ENCODE data around the gene PRRC1.

PRRC1 gene

DNA sequence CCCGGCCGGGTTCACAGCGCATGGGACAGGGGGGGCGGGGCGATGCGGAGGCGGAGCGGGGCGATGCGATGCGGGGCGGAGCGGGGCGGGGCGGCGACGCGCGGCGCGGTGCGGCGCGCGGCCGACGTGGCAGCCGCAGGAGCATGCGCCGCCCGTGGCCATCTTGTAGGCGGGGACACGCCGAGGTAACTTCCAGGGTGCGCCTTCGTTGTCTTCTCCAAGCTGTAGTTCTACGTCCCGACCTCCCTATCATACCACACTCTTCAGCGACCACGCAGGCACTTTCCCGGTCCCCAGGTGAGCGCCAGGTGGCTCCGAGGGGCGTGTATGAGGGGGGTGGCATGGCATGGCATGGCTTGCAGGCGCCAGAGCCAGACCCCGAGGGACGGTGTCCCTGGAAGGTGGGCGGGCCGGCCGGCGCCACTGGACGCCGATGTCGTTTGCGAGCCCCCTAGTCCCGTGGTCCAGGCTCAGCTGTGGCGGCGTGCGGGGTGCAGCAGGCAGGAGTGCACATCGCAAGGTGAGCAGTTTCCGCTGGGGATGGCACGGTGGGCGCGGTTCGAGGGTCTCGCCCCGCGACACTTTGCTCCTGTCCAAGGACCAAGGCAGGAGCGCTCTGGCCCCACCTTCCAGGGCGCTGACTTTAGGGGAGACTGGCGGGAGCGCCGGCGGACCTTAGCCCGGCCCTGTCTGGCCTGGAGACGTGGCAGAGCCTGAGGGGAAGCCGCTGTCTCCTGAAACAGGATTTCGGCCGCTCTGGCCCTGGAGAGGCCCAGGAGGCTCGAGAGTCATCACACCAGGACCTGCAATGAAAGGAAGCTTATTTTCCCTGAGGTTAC is at the start of gene PRRC1:
Gene PRRC1, plus strand, starts transcription at position 161 of the 839 bp plus-strand sequence. CDS start 5,840 bp downstream, outside the sequence.
- peak; percentile 77 for DNase-seq (ENCODE audit: insufficient read length, low spot score)
- peak; percentile 90 for FAIRE-seq

DNA sequence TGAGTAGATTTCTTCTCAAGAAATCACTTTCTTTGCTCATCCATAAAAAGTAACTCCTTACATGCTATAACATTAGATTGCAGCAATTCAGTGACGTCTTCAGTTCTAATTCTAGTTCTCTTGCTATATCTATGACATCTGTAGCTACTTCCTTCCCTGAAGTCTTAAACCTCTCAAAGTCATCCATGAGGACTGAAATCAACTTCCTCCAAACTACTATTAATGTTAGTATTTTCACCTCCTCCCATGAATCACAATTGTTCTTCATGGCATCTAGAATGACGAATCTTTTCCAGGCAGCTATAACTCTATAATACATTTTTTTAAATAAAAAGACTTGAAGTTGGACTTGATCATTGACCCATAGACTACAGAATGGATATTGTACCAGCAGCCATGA is 46.2 kb upstream of the PRRC1 start:
- DNase-seq (ENCODE audit: insufficient read length, low spot score) (no peak), FAIRE-seq (no peak)

DNA sequence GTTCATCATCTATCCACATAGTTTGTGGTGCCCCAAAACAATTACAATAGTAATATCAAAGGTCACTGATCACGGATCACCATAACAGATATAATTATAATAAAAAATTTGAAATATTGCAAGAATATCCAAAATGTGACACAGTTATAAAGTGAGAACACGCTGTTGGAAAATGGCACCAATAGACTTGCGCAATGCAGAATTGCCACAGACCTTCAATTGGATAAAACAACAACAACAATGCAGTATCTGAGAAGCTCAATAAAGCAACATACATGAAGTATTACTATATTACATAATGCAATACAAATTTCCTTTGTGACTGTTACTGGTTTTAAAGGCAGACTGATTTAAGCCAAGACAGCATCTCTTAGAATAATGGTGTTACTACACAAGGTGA is 44.7 kb upstream of the PRRC1 start:
- FAIRE-seq (no peak), DNase-seq (ENCODE audit: insufficient read length, low spot score) (no peak)

DNA sequence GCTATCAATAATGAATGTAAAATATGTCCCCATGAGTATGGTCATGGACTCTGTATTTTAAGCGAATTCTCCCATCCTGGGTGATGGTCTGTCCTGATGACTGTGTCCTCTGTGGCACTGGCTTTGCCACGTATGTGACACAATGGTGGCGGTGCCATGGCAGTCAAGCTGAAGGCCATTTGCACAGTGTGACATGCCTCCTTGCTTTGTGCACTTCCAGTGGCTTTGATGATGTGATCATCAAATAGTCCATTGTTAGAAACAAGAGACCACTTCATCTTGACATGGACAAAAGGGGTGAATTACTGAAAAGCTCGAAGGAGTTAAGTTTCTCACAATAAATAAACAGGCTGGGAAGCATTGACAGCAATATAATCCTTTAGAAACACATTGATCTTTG is 31.0 kb upstream of the PRRC1 start:
- DNase-seq (ENCODE audit: insufficient read length, low spot score) (no peak), FAIRE-seq (no peak)

GRCh38 chr5:127492854-127493738 is 24.3 kb upstream of the PRRC1 start:
- DNase-seq (ENCODE audit: insufficient read length, low spot score) (peak; percentile 38), FAIRE-seq (no peak)

- FAIRE-seq (no peak), DNase-seq (ENCODE audit: insufficient read length, low spot score) (no peak)
These were observed 18.9 kb upstream of the PRRC1 start for GRCh38 chr5:127498548-127498947.

- no peak for DNase-seq (ENCODE audit: insufficient read length, low spot score)
- FAIRE-seq: no peak
These were observed 11.5 kb upstream of the PRRC1 start for GRCh38 chr5:127505905-127506304.

DNA sequence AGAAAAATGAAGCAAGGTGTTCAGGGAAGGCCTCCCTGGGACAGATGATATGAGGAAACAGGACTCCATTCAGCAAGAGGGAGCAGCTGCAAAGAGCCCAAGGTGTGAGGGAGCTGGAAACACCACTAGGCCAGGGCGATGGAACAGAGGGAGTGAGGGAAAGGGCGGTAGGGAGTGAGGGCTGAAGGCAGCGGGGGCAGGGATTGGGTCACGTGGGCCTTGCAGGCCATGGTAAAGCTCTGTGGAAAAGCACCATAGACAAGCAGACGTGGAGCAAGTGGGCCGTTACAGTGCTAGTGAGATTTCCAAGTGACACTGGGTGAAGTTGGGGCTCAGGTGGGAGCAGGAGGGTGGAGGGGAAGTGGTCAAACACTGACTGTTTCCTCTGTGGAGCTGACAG is 10.8 kb upstream of the PRRC1 start:
- no peak for FAIRE-seq
- no peak for DNase-seq (ENCODE audit: insufficient read length, low spot score)

DNA sequence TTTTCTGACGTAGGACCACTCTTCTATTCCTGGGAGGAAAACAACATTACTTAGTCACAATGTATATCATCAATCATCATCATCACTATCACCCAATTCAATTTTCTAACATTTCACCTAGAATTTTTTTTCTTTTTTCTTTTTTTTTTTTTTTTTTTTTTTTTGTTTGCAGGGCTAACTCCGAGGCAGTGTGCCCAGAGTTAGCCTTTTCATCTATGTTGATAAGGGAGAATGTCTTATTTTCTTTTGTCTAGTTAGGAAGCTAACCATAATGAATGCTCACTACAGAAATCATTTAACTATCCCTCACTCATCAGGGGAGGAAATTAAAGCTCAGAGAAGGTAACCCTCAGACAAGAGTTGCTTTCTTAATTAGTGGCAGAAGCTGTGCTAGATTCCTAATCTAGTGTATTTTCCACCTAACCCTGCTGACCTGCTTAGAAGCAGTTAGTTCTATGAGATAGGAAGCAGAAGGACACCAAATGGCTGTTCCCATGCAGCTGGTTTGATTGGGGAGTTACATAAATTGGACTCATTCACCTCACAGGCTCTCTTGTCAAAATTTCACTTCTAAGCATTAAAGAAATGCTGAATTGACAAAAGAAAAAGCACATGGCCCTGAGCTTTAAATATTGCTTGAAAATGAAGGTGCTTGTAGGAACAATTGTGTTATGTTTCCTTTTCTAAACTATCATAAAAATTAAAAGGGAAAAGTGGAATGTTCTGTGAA is 8.6 kb upstream of the PRRC1 start:
- FAIRE-seq (no peak), DNase-seq (ENCODE audit: insufficient read length, low spot score) (no peak)

DNA sequence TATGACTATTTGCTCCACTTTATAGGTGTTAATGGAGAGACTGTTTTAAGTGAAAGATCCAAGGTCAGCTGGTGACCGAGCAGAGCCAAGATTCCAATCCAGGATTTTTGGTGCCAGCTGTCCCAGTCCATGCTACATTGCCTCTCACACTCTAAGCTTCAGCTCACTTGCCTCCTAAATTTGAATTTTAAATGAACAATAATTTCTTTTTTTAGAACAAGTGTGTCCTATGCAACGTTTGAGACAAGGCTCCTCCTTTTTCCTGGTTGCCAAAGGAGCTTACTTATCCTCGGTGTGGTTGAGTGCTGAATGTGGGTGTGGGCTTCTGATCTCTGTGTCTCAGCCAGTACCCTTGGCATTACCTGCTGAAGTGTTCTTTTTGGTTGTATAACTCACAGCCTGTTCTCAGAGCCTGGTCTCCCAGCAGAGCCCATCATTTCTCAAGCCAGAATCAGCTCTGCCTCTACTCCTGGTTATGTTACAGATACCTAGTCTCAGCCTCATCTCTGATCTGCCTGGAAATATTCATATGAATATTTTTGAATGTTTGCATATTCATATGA is 4.0 kb upstream of the PRRC1 start:
- no peak for FAIRE-seq
- DNase-seq (ENCODE audit: insufficient read length, low spot score): no peak

DNA sequence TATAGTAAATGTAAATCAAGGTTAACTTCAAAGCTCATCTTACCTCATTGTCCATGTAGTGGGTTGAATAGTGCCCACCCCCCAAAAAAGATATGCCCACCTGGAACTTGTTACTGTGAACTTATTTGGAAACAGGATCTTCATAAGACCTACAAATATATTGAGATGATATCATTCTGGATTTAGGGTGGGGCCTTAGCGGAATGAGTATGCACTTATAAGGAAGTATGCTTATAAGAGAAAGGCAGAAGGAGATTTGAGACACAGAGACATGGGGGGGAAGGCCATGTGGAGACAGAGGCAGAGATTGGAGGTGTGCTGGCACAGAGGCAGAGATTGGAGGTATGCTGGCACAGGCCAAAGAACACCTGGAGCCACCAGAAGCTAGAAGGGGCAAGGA is 2.6 kb upstream of the PRRC1 start:
- FAIRE-seq: no peak
- DNase-seq (ENCODE audit: insufficient read length, low spot score): no peak

DNA sequence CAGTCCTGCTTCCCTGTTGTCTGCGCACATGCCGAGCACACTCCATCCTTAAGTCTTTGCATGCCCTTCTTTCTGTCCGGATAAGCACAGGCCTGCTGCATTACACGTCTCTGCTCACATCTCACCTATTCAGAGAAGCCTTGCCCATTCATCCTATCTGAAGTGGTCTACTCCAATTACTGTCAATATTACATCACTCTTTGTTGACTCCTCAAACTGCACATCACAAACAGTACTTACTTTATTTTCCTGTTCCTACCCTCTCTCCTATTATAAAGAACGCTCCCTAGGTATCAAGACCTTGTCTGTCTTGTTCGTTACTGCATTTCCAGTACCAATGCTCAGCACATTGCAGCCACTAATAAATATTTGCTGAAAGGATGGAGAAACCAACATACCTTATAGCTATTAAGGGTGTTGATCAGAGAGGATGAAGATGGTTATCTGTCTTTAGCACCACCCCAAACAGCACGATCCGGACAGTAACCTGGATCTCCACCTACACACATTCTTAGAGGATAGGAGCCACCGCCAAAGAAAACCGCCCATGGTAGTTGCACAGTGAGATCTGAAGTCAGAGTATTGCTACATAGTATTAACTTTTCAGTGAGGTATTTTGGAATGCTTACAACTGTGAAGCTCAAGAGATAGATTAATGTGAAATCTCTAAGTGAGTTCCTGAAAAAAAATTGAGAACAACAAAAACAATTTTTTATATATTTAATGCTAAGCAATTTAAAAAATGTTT is 1.6 kb upstream of the PRRC1 start:
- FAIRE-seq (no peak), DNase-seq (ENCODE audit: insufficient read length, low spot score) (no peak)

- FAIRE-seq: no peak
- DNase-seq (ENCODE audit: insufficient read length, low spot score): no peak
These were observed 345 bp upstream of the PRRC1 start for GRCh38 chr5:127517110-127517479.

GRCh38 chr5:127518319-127518621 is 830 bp downstream of the PRRC1 start:
- FAIRE-seq (no peak), DNase-seq (ENCODE audit: insufficient read length, low spot score) (no peak)

DNA sequence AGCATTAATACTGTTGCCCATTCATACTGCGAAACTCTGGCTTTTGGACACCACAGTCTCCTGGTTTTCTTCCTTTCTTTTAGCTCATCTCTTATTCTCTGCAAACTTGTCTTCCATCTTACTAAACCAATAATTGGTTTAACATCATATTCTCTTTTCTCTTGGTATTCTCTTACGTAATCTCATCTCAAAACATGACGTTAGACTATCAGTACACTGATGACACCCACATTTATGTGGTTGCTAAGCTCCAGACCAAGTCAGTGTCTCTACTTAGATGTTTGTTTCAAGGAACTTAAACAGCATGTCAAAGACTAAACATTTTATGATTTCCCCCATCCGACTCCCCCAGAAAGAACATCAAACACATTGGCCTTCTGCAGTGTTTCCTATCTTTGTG is 2.1 kb downstream of the PRRC1 start:
- FAIRE-seq (no peak), DNase-seq (ENCODE audit: insufficient read length, low spot score) (no peak)

DNA sequence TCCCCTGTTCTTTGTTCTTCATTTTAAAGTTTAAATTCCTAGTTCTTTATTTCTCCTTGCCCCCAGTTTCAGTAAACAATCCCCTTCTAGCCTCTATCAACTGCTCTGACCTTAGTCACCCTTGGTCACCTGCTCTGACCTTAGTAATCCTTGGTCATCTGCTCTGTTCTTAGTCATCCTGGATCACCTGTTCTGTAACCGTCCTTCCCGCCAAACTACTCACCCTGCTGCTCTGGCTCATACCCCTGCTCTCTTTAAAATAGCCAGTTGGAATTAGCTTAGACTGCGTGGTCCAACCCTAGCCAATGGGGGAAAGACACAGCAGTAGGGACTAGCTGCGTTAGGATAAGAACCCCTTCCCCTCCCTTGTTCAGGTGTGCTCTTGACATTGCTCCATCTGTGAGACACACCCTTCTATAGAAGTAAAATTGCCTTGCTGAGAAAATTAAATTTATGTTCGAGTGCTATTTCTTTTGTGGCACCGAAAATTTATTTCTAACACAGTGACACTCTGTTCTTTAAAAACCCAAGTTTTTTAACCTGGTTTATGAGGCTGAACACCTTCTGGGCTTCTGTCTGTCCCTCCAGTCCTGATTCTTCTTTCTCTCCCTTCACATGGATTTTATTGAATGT is 3.8 kb downstream of the PRRC1 start:
- peak; percentile 62 for FAIRE-seq

GRCh38 chr5:127525181-127525580 is 7.7 kb downstream of the PRRC1 start:
- FAIRE-seq (no peak), DNase-seq (ENCODE audit: insufficient read length, low spot score) (no peak)

More for the DNA sequence above, 3.8 kb downstream of the PRRC1 start:
- DNase-seq (ENCODE audit: insufficient read length, low spot score): no peak

GRCh38 chr5:127529904-127530682 is 12.7 kb downstream of the PRRC1 start:
- FAIRE-seq (no peak), DNase-seq (ENCODE audit: insufficient read length, low spot score) (no peak)

DNA sequence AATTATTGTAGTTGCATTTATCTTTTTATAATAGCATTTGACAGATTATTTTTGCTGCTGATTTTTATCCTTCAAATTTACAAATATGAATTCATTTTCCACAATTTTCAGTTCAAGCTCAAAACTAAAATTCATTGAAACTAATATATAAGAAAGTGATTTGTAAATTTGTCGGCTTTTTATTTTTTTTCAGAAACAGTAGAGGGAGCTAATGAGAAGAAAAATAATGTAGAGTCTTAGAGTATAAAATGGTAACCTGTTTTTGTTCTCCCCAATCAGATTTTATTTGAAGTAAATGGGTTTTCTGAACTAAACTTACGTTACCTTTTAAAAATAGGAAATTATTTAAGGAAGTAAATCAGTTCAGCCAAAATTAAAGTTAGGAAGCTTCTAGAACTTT is 19.2 kb downstream of the PRRC1 start:
- no peak for FAIRE-seq
- DNase-seq (ENCODE audit: insufficient read length, low spot score): no peak
